Stimulated activated CD4-positive, alpha-beta T cell treated with anti-CD3 and anti-CD28 coated beads, Interleukin-4, amount 100 ng/mL, for 48 hours (primary cell): ENCODE measurements around the gene GRIN3B.

Experiments
- DNase-seq, 2 donors: peaks; one replicate each; pipeline ENCODE4 v3.0.0-alpha.2; 2020; ENCODE audit warnings: low read depth in 2 of 2

GRIN3B gene

DNA sequence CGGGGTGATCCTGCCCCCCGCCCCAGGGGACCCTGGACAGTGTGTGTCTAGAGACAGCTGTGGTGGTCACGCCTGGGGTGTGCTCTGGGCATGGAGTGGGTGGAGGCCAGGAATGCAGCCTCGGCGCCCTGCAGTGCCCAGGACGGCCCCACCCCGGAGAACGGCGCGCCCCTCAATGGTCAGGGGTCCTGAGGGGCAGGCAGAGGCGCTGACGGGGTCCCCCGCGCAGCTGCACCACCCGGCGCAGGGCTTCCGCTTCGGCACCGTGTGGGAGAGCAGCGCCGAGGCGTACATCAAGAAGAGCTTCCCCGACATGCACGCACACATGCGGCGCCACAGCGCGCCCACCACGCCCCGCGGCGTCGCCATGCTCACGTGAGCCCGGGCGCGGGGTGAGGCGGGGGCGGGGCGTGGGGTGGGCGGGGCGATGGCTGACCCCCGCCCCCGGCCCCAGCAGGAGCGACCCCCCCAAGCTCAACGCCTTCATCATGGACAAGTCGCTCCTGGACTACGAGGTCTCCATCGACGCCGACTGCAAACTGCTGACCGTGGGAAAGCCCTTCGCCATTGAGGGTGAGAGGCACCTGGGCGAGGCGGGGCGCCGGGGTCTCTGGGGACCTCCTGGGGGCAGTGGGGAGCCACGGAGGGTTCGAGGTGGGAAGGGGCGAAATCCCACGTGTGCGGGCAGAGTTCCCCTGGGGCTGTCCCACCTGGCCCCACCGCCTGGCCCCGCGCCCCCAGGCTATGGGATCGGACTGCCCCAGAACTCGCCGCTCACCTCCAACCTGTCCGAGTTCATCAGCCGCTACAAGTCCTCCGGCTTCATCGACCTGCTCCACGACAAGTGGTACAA lies 7.4 kb downstream of the GRIN3B start:
- no peak for DNase-seq

DNA sequence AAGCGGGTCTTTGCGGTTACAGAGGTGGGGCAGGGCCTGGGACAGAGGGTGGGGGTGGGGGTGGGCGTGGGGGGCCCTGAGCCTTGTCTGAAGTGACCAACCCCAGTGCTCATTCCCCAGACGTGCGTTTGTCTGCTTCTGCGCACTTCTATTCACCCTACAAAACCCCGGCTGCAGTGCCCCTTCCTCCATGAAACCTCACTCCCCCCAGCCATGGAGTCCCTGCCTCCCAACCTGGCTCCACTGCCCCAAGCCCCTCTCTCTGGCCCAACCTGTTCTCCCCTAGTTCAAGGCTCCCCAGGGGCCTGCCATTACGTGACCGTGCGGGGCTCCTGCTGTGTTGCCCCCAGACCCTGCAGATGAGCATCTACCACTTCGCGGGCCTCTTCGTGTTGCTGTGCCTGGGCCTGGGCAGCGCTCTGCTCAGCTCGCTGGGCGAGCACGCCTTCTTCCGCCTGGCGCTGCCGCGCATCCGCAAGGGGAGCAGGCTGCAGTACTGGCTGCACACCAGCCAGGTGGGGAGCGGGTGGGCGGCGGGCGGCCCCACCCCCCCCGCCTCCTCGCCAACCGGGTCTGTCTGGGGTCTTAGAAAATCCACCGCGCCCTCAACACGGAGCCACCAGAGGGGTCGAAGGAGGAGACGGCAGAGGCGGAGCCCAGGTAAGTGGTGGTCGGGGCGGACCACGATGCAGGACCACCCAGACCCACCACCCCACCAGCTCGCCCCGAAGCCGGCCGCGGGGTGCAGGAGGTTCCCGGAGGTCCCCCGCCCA lies 8.2 kb downstream of the GRIN3B start:
- no peak for DNase-seq

DNA sequence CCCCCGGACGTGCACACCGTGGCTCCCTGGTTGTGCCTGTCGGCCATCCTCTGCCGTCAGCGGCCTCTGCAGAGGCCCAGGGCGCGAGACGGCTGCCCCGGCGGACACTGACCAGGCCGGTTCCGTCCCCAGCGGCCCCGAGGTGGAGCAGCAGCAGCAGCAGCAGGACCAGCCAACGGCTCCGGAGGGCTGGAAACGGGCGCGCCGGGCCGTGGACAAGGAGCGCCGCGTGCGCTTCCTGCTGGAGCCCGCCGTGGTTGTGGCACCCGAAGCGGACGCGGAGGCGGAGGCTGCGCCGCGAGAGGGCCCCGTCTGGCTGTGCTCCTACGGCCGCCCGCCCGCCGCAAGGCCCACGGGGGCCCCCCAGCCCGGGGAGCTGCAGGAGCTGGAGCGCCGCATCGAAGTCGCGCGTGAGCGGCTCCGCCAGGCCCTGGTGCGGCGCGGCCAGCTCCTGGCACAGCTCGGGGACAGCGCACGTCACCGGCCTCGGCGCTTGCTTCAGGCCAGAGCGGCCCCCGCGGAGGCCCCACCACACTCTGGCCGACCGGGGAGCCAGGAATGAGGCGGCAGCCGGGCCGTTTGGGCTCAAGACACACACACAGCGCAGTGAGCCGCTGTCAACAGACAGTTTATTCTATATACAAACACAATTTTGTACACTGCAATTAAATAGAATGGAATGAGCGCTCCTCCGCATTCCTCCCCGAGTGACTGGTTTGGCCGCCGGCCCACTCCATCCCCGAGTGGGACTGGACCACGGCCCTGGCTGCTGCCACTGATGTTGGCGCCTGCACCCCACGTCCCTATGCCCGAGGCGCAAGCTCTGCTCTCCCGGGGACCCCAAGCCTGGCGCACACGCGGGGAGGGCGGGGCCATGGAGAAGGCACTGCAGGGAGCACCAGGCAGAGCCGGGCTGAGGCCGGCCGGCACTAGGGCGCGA lies 9.1 kb downstream of the GRIN3B start:
- DNase-seq, result no peak

DNA sequence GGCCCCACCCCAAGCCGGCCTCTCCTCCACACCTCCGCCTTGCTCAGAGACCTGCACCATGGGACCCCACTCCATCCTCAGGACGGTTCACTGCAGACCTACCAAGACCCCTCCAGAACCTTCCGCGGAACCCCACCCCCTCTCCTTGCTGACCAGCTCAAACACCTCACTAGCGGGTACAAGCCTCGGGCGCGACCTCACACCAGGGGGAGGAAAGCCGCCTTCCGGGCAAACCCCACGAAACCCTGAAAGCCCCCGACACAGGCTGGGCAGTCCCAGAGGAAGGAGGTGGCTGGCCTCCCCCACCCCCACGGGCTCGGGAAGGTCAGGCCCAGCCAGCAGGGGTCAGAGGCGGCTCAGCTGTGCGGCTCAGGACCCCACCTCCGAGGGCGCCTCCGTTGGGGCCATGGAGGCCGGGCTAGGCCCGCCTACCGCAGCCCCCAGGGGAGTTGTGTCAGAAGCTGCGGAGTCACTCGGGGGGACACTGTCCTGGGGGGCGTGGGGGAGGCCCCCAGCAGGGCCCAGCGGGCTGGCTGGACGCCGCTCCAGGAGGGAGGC lies 9.8 kb downstream of the GRIN3B start:
- no peak for DNase-seq

DNA sequence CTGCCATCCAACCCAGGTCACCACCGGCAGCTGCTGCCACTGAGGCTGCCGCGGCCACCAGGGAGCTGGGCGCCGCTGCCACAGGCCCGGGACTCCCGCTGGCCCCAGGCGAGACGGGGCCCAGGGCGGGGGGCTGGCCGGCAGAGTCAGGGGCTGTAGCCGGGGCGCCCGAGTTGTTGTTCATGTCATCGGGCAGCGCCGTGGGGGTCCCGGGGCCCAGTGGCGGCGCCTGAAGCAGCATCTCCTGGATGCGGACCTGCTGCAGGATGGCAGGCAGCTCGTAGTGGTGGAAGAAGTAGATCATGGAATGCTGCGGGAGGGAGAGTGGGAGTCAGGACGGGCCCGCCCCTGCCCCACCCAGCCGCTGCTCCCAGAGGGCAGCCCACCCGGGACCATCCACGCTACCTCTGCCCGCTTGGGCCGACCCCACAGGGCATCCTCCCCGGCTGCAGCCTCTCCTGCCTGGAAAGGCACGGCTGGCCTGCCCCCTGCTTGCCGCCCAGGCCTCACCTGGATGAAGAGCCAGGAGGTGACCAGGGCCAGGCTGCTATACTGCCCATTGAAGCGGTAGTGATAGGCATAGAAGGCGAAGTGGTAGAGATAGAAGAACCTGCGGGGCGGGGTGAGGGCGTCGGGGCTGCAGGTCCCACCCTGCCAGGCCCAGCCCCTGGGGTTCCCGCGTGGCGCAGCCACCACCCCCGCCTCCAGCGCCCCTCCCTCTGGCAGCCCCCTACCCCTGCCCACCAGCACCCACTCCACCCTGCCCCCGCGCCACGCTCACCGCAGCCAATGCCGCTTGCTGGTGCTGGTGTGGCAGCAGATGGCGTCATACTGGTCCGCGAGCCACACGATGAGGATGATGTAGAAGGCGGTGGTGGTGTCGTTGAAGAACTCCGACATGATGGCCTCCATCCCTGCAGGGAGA lies 10.6 kb downstream of the GRIN3B start:
- no peak for DNase-seq

DNA sequence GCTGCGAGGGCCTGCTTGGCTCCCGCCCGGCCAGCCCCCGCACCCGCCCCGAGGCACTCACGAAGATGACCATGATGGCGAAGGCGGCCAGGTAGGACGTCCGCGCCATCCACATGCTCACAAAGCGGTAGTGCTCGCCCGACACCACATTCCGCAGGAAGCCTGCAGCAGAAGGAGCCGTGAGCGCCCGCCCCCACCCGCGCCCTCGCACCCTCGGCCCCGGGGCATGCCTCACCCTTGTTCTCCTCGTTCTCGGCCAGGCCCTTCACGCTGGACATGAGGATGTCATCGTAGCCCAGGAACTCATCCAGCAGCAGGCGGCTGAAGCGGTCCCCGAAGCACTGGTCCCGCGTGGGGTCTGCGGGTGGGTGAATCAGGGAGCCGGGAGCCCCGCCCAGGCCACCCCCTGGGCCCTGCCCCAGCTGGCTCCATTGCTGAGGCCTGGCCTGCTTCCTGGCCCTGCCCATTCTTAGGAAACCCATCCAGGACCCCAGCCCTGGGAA lies 11.7 kb downstream of the GRIN3B start:
- DNase-seq, result no peak

DNA sequence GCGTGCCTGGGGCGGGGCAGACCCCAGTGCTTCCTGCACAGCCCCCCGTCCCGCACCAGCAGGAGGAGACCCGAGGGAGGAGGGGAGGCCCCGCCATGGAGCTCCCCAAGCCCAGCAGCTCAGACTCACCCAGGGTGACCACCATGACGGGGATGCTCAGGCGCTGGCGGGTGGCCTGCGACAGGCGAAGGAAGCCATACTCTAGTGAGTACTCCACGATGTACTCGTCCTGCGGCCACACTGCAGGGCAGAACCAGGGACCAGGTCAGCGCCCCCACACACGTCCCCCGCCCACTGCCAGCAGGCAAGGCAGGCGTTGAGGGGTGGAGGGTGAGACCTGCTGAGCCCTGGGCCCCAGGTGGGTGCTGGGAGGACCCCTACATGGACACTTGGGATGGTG lies 12.1 kb downstream of the GRIN3B start:
- DNase-seq, result no peak

DNA sequence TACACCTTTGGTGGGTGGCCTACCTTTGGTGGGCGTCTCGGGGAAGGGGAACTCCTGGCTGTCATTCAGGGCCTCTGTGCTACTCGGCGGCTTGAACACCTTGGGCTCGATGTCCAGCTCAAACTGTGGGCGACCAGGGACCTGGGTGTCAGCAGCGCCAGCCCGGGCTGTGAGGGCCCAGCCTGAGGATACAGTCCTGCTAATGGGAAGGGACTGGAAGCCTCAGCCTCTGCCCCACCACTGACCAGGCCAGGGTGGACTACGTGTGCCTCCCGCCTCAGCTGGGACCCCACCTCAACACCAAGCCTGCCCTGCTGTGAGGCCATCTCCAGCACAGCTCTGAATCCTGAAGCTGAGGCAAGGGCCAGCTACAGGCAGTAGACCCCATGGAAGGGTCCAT lies 13.0 kb downstream of the GRIN3B start:
- DNase-seq, result no peak

DNA sequence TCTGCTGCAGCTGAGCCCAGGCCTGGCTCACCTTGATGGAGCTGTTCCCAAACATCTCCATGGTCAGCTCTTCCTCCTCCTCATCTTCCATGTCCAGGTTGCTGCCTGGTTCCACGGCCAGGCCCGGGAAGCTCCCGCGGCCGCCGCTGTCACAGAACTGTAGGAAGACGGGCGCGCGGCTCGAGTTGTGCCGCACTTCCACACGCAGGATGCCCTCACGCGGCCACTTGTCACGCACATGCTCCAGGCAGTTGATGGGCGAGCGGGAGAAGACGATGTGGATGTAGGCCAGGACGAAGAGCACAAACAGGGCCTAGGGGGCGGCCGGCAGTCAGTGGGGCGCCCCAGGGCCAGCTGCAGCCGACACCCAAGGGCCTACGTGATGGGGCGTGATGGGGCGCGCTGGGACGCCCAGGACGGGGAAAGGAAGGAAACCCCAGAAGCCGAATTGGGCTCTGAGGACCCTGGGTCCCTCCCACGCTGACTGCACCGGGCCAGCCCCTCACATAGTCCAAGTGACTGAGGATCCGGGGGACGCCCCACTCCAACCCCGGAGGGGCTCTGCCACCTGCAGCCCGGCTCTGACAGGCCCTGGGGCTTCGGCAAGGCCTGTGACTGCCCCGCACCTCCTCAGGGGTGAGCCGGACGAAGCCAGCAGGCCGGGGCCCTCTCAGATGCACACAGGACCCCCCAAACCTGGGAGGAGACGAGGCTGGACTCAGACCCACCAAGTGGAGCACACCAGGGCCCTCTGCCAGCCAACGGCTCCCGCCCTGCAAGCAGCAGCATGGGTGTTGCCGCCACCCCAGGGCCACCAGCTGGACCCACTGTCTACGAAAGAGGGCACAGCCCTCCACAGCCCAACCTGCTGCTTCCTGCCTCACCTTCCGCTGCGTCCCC lies 14.2 kb downstream of the GRIN3B start:
- no peak for DNase-seq

DNA sequence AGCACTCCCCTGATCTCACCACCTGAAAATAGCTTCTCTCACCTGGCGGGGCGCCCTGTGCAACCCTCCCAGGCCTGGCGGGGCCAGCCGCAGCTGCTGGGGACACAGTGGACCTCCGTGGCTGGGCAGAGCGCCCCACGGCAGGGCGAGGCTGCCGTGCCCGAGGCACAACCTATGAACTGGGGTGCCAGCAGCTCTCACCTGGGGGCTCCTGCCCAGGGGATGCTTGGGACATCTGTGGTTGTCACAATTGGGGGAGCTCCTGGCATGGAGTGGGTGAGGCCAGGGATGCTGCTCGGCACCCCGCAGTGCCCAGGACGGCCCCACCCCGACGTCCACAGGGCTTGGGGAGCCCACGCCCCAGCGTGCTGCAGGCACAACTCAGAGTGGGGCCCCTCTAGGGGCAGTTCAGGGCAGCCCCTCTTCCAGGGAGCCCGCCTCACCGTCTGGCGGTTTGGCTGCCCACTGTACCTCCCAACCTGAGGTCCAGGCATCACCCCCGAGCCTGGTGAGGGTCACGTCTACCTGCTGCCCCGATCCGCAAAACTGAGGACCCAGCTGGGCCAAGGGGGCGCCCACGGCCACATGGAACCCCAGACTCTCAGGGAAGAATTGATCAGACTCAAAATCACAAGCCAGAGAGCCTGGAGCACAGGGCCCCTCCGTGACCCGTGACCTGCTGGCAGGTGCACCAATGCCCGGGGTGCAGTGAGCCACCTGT lies 15.0 kb downstream of the GRIN3B start:
- no peak for DNase-seq

DNA sequence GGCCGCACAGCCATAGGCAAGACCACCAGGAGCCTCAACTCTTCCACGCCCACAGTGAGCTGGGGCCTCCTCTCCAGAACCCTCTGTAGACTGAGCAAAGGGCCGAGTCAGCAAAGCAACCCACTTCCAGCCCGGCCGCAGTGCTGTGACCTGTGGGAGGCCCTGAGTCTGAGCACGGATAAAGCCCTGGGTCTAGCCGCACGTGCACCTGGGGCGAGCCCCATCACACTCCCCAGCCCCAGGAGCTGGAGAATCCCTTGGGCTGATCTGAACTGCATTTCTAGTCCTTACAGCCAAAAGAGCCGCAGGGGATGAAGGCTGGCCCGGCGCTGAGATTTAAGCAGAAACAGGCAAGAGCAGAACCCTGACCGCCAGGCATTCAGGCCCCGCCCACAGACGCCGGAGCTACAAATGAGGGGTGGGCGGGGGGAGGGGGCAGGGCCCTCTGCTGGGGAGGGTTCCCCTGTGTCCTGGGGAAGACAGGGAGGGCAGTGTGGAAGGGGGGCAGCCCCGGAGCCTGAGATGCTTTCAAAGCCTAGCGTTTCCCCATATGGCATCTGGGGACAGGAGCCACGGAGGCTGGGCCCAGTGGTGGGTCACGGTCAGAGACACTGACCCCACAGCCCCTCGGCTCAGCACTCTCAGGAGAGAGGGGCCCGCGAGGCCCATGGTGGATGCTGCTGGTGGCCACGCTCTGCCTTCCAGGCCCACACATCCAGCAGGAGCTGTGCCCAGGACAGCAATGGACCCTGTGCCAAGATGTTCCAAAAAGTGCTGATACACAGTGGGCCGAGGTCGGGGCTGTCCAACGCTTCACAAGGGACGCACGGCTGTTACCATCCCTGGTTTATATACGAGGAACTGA lies 15.8 kb downstream of the GRIN3B start:
- no peak for DNase-seq

DNA sequence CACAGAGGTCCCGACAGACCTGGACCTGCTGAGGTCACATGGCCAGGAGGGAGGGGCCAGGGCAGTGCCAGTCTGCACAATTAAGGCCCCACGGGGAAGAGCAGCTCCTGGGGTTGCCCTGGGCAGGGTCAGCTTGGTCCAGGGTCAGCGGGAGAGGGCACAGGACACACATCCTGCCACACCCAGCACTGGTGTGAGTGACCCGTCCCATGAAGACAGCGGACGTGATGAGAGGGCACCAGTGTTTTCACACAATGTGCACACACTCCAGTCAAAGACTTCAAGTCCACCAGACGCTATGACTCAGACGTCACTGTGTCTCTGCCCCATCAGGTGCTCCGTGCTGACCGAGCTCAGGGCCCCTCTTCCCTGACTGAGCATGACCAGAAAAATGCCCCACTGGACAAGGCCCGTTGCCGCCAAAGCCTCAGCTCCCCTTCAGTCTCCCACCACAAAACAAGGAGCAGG lies 16.5 kb downstream of the GRIN3B start:
- no peak for DNase-seq

DNA sequence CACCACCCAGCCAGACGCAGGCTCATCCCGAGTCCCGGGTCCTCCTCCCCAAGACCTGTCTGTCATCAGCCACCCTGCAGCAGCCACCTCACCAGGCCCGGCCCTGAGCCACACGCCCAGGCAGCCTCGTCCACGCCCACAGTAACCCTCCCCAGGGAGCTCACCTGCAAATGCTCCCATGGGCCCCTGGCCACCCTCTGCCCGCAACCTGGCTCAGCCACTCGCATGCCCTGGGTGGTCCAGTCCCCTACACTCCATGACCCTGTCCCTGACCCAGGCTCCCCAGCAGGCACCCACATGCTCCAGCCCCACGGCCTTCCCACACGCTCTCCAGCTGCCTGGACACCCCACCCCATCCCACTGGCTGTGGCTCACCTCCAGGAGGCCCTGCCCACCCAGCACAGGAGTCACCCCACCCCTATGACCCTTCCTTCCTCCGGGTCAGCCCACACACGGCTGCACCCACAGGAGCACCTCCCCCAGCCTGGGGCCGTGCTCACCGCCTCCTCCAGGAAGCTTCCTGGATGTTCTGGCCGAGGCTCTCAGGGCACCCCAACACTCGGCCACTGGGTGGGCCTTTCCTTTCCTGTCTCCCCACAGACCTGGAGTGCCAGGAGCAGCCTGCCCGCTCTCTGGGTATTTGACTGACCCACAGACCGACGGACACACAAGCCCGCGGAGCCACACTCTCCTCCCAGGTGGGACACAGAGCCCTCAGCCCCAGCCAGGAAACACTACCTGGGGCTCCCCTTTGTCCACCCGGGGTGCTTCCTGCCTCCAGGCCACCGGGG lies 17.1 kb downstream of the GRIN3B start:
- DNase-seq, result no peak

DNA sequence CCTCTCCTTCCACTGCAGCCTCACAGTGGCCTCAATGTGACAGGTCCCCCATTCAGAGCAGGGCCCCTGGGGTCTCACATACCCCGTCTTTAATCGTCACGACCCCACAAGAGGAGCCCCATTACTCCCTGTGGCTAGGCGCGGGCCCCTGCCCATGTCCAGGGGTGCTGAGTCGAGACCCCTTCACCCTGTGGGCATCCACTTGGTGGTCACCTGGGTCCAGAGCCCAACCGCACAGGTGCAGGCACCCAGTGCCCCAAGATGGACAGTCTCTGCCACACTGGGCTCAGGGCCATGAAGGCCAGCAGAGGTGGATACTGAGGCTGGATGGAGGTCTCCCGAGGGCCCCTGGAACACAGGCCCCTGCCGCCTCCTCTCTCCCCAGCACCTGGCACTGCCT lies 17.7 kb downstream of the GRIN3B start:
- no peak for DNase-seq

DNA sequence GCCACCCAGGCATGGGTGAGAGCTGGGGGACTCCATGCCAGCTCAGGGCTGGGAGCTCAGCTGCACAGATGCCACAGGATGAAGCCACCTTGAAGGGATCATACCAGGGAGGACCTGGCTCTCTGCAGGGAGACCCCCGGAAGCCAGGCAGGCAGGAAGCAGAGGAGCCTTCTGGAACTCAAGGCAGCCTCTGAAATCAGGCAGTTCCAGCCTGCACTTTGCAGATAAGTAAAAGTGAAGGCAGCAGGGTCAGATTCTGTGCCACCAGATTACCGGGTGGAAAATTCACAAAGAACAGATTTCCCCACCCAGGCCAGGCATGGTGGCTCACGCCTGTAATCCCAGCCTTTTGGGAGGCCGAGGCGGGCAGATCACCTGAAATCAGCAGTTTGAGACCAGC lies 18.2 kb downstream of the GRIN3B start:
- no peak for DNase-seq

DNA sequence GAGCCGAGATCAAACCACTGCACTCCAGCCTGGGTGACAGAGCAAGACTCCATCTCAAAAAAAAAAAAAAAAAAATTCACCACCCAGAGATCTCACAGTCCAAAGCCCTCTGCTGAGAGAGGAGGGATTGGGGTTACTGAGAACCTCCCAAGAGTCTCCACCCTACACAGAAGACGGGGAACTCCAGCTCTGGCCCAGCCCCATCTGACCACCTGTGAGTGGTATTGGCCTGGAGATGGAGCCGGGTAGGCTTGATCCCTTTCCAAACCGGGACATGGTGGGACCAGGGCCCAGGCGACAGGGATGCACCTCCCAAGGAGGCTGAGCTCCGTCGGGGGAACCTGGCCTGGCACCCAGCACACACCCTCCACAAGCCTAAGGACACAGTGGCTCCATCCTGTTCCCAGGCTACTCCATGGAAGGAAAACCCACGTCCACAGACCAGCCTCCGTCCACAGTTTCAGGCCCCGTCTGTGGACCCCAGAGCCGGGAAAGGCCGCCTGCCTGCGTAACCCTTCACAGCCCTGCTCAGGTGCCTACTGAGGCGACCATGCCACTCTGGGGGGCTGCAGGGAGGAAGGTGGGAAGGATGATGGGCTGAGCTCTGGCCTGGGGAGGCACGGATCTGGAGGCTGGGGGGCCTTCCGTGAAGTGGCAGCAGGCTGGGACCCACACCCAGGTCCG lies 18.9 kb downstream of the GRIN3B start:
- no peak for DNase-seq
